A549 (cell line): Measurements from ENCODE around the gene MIB1. TPM values are rescaled to one million over a fixed set of nuclear protein-coding genes. Genes with fewer than 3 reads are reported as not detected.

ENCODE experiments used
- ATAC-seq, 2 experiments: fragments of 200-7000 bp in 1 of 2; fragments of >200 bp in 1 of 2; cut with Nextera tagmentation in 1 of 2; cut with Tn5 transposase in 1 of 2; 3 replicates each; pipeline versions ENCODE4 v1.8.0 to v1.9.1; 2018 to 2020; ENCODE audit warnings: mild to moderate bottlenecking in 1 of 2, moderate library complexity in 1 of 2
- CTCF ChIA-PET: fragments of 300-600 bp; sonication (Branson Sonifier 250); formaldehyde crosslinking; extraction: SDS; loops from one replicate; lab custom pipeline; 2021; ENCODE audit warnings: antibody characterized with exemption, inconsistent platforms; lab: Yijun Ruan, JAX
- POLR2A ChIA-PET: fragments of 350-600 bp; formaldehyde crosslinking; extraction: SDS; loops from one replicate; lab custom pipeline; 2021; ENCODE audit warnings: antibody characterized with exemption, inconsistent platforms; lab: Yijun Ruan, JAX
- DNase-seq, 2 experiments: peaks; one replicate each; pipeline versions ENCODE4 v3.0.0 to v3.0.0-alpha.2; 2011 to 2016; ENCODE audit warnings: low read depth in 1 of 2, low spot score in 1 of 2
- FAIRE-seq: peaks from 2 replicates; lab custom pipeline; 2011; peaks lifted over from hg19 to GRCh38; lab: Jason Lieb, UNC
- H3K27ac ChIP-seq, 2 experiments: fragments of >200 bp; sonication (Bioruptor Twin); formaldehyde crosslinking; 3 replicates each; pipeline ENCODE4 v1.5.1; 2016 to 2017
- H3K4me1 ChIP-seq: fragments of >200 bp; sonication (Bioruptor Twin); formaldehyde crosslinking; 3 replicates; pipeline ENCODE4 v1.6.1; 2016
- H3K4me2 ChIP-seq: fragments of >200 bp; sonication (Bioruptor Twin); formaldehyde crosslinking; 3 replicates; pipeline ENCODE4 v1.6.1; 2016
- H3K4me3 ChIP-seq: fragments of >200 bp; sonication (Bioruptor Twin); formaldehyde crosslinking; 3 replicates; pipeline ENCODE4 v1.5.1; 2016
- H3K9me3 ChIP-seq: fragments of >200 bp; sonication (Bioruptor Twin); formaldehyde crosslinking; 3 replicates; pipeline ENCODE4 v1.6.1; 2016
- CHD2 ChIP-seq: fragments of 150-350 bp; IDR thresholded peaks from 2 replicates; pipeline ENCODE4 v1.6.1; 2014; ENCODE audit warnings: low read length; ENCODE audit not compliant: partially characterized antibody
- CHD4 ChIP-seq: fragments of 200-600 bp; sonication (generic); IDR thresholded peaks from 2 replicates; pipeline ENCODE4 v1.6.1; 2016; ENCODE audit warnings: antibody characterized with exemption, mild to moderate bottlenecking, borderline replicate concordance
- CTCF ChIP-seq: fragments of >200 bp; sonication (Bioruptor Twin); formaldehyde crosslinking; IDR thresholded peaks from 3 replicates; pipeline ENCODE4 v1.5.1; 2016
- EHMT2 ChIP-seq: fragments of 200-600 bp; sonication (generic); IDR thresholded peaks from 2 replicates; pipeline ENCODE4 v1.6.1; 2016; ENCODE audit warnings: antibody characterized with exemption, low read depth, mild to moderate bottlenecking, moderate library complexity
- FOSL2 ChIP-seq, 2 experiments: fragments of 450-650 bp in 1 of 2; fragments of >200 bp in 1 of 2; sonication (Bioruptor Twin) in 1 of 2; formaldehyde crosslinking; IDR thresholded peaks; 2 replicates each; pipeline versions ENCODE4 v1.5.0 to v1.6.1; 2016 to 2020; ENCODE audit warnings: mild to moderate bottlenecking in 1 of 2, moderate library complexity in 1 of 2
- HDAC2 ChIP-seq: fragments of 200-600 bp; sonication (generic); IDR thresholded peaks from 2 replicates; pipeline ENCODE4 v1.6.1; 2016
- HMGXB4 ChIP-seq: fragments of 250-450 bp; sonication (Bioruptor Pico); IDR thresholded peaks from 2 replicates; pipeline ENCODE4 v1.5.0; 2021; ENCODE audit warnings: mild to moderate bottlenecking, moderate library complexity, borderline replicate concordance
- HOXA7 ChIP-seq: fragments of 250-450 bp; sonication (Bioruptor Pico); IDR thresholded peaks from 2 replicates; pipeline ENCODE4 v1.5.0; 2020; ENCODE audit warnings: mild to moderate bottlenecking, moderate library complexity
- HOXB13 ChIP-seq: fragments of 250-450 bp; sonication (Bioruptor Pico); IDR thresholded peaks from 2 replicates; pipeline ENCODE4 v1.5.0; 2020; ENCODE audit warnings: low read depth, mild to moderate bottlenecking, moderate library complexity
- JUNB ChIP-seq: fragments of >200 bp; sonication (Bioruptor Twin); formaldehyde crosslinking; IDR thresholded peaks from 2 replicates; pipeline ENCODE4 v1.6.1; 2016
- KDM5A ChIP-seq: fragments of 200-600 bp; sonication (generic); IDR thresholded peaks from 2 replicates; pipeline ENCODE4 v1.6.1; 2016; ENCODE audit warnings: antibody characterized with exemption, mild to moderate bottlenecking
- MAFK ChIP-seq: fragments of 450-650 bp; IDR thresholded peaks from 2 replicates; pipeline ENCODE4 v1.6.1; 2014; ENCODE audit not compliant: partially characterized antibody
- MAZ ChIP-seq: fragments of 150-350 bp; IDR thresholded peaks from 2 replicates; pipeline ENCODE4 v1.6.1; 2014; ENCODE audit warnings: antibody characterized with exemption, low read depth, low read length, borderline replicate concordance
- MYC ChIP-seq: IDR thresholded peaks from 2 replicates; pipeline ENCODE4 v1.6.1; 2012; ENCODE audit warnings: mild to moderate bottlenecking, inconsistent platforms, low read length, improper control_type of control experiment, borderline replicate concordance
- NFE2L2 ChIP-seq: fragments of 150-350 bp; conservative IDR thresholded peaks from 2 replicates; pipeline ENCODE4 v1.6.1; 2014; ENCODE audit warnings: low read length
- POLR2AphosphoS2 ChIP-seq: conservative IDR thresholded peaks from 2 replicates; pipeline ENCODE4 v1.6.1; 2012; ENCODE audit warnings: low read length, improper control_type of control experiment, inconsistent platforms
- RAD21 ChIP-seq, 2 experiments: fragments of >200 bp in 1 of 2; sonication (Bioruptor Twin) in 1 of 2; formaldehyde crosslinking in 1 of 2; IDR thresholded peaks in 1 of 2; conservative IDR thresholded peaks in 1 of 2; 2 replicates in 1 of 2; 3 replicates in 1 of 2; pipeline ENCODE4 v1.6.1; 2012 to 2018; ENCODE audit warnings: inconsistent platforms in 1 of 2
- REST ChIP-seq: fragments of 200-600 bp; sonication (generic); IDR thresholded peaks from 2 replicates; pipeline ENCODE4 v1.6.1; 2016; ENCODE audit warnings: antibody characterized with exemption, mild to moderate bottlenecking, moderate library complexity
- ZC3H11A ChIP-seq: fragments of 450-650 bp; IDR thresholded peaks from 2 replicates; pipeline ENCODE4 v1.6.1; 2014; ENCODE audit warnings: antibody characterized with exemption, mild to moderate bottlenecking
- ZSCAN20 ChIP-seq: fragments of 250-450 bp; sonication (Bioruptor Pico); IDR thresholded peaks from 2 replicates; pipeline ENCODE4 v1.8.0; 2022; ENCODE audit warnings: mild to moderate bottlenecking, moderate library complexity
- WGBS: methylation state at CpG from one replicate; pipeline ENCODE4 v1.1.6; 2017; ENCODE audit errors: missing lambda C conversion rate; 5-methylcytosine and 5-hydroxymethylcytosine counted together
- polyA plus RNA-seq, 4 experiments: library from polyadenylated mRNA; depleted of rRNA in 3 of 4; stranded (reverse); fragments of >200 nt; fragmentation: RNase III in 1 of 4; extraction: RNeasy Plus Mini Kit Qiagen cat#74134 plus additional on column Dnase treatment in 1 of 4; gene quantifications; 2 replicates in 3 of 4; 3 replicates in 1 of 4; pipeline ENCODE4 v1.2.3, GENCODE V29; 2011 to 2017
- TF ChIP-seq, protein P1 (sequence below): IDR thresholded peaks from 2 replicates; pipeline ENCODE4 v1.6.1; 2012; ENCODE audit warnings: low read depth, borderline replicate concordance

Gene MIB1
- polyA plus RNA-seq, 2 of the 4 experiments (the other 2 are of a cell fraction) = 9.6 to 22.2 TPM

- H3K4me2 ChIP-seq = no peak overlapping the region
- POLR2A ChIA-PET = no interaction called here
- CTCF ChIA-PET = no interaction called here
- DNase-seq = no peak
- 63% methylated on average over 7 of the region's 7 CpGs for WGBS
- no peak for FAIRE-seq
- no peaks in the 10 kb centered on the region for H3K9me3 ChIP-seq
- no peaks in the 10 kb centered on the region for H3K4me1 ChIP-seq
- H3K4me3 ChIP-seq = no peak overlapping the region
- no peak overlapping the region for H3K27ac ChIP-seq
- no peak for ATAC-seq
- TF ChIP-seq, protein P1, sequence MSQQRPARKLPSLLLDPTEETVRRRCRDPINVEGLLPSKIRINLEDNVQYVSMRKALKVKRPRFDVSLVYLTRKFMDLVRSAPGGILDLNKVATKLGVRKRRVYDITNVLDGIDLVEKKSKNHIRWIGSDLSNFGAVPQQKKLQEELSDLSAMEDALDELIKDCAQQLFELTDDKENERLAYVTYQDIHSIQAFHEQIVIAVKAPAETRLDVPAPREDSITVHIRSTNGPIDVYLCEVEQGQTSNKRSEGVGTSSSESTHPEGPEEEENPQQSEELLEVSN = no peak
- TF ChIP-seq HMGXB4 (CRISPR knock-in tag) (no peak), EHMT2 (no peak), JUNB (no peak), ZSCAN20 (CRISPR knock-in tag) (no peak), RAD21 (conservative IDR thresholded peaks at IDR 0.05 in 1 of 2, IDR thresholded peaks at IDR 0.05 in 1 of 2) (no peak), CHD4 (no peak), MYC (no peak), HDAC2 (no peak), HOXB13 (CRISPR knock-in tag) (no peak), MAFK (no peak), CTCF (no peak), REST (no peak), KDM5A (no peak), FOSL2 (IDR thresholded peaks at IDR 0.05) (no peak), FOSL2 (CRISPR knock-in tag; IDR thresholded peaks at IDR 0.05) (no peak), HOXA7 (CRISPR knock-in tag) (no peak), MAZ (no peak)
Observed at GRCh38 chr18:21907451-21907850, 166.9 kb downstream of the MIB1 start.

GRCh38 chr18:21908711-21909110 is 168.1 kb downstream of the MIB1 start:
- Histone ChIP-seq H3K9me3 (no peaks in the 10 kb centered on the region), H3K4me1 (no peaks in the 10 kb centered on the region), H3K27ac (no peak overlapping the region), H3K4me2 (no peak overlapping the region), H3K4me3 (no peak overlapping the region)
- ChIA-PET POLR2A (no interaction called here), CTCF (interaction anchor here (0.6 to 1.1 kb wide), 3 partner anchors 47 to 1531 kb away, joined by 3 to 4 read pairs (median 4); no protein-coding TSS in a partner anchor)
- ATAC-seq (no peak), DNase-seq (no peak), FAIRE-seq (no peak)
- no peak for TF ChIP-seq MYC
- TF ChIP-seq NFE2L2 = no peak
- TF ChIP-seq ZC3H11A = no peak
- no peak for TF ChIP-seq JUNB
- no peak for TF ChIP-seq POLR2AphosphoS2
- TF ChIP-seq CHD2 = no peak
